ENCODE data around the gene CCNJL. TPM values are rescaled to one million over a fixed set of nuclear protein-coding genes. Genes with fewer than 3 reads are reported as not detected.

CCNJL gene
- total RNA-seq, 1 experiment from 2014 or later = 20.9 TPM

- Histone ChIP-seq H3K4me3 (ENCODE audit: insufficient read depth, low read depth, low read length) (no peak overlapping the region), H3K36me3 (replicated peaks; ENCODE audit: control insufficient read depth, insufficient read depth, low read length) (no peaks in the 10 kb centered on the region), H3K27me3 (ENCODE audit: control insufficient read depth, insufficient read depth, low read length) (no peaks in the 10 kb centered on the region)
- DNase-seq = no peak
Observed at GRCh38 chr5:160315968-160316367, 3.6 kb upstream of the CCNJL start.

DNA sequence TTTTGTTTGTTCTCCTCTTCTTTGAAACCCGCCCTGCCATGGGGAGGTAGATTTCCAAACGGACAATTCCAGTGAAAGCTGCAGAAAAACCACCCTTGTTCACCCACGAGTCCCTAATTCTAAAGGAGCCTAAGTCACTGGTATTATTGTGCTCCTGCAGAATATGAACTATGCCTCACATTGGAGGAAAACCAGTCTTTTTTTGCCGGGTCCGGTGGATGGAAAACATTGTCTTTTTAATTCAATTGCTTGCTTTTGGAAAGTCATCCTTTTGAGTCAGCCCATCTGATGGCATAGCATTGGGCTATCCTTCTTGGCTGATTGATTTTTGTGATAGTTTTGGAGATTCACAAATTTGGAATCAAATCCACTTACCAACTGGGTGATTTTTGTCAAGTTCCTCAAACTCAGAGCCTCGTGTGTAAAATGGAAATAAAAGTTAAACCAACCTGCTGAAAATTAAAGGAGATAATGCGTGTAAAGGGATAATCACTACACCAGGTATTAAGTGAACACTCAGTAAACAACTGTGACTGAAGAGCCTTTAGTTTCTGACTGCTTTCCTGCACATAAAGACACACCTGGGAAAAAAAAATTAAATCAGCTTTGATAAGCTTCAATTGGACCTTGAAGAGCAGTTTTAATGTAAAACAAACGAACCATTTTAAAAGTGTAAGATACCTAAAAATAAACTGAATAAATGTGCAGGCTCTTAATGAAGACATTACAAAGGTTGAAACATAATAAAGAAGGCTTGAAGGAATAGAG, 780 bp upstream of the CCNJL start:
- no peaks in the 10 kb centered on the region; the same call in 1 of the 2 replicates for H3K36me3 ChIP-seq (replicated peaks; ENCODE audit: control insufficient read depth, insufficient read depth, low read length)
- peak overlapping the region; percentile 86 for H3K4me3 ChIP-seq (ENCODE audit: insufficient read depth, low read depth, low read length)
- DNase-seq = no peak
- no peaks in the 10 kb centered on the region for H3K27me3 ChIP-seq (ENCODE audit: control insufficient read depth, insufficient read depth, low read length)

GRCh38 chr5:160311491-160312133, 752 bp downstream of the CCNJL start:
- Histone ChIP-seq H3K4me3 (ENCODE audit: insufficient read depth, low read depth, low read length) (peak overlapping the region; percentile 86), H3K27me3 (ENCODE audit: control insufficient read depth, insufficient read depth, low read length) (no peaks in the 10 kb centered on the region), H3K36me3 (replicated peaks; ENCODE audit: control insufficient read depth, insufficient read depth, low read length) (peaks cover 7% of the 10 kb centered on the region)
- peak; percentile 62 for DNase-seq

- Histone ChIP-seq H3K27me3 (ENCODE audit: control insufficient read depth, insufficient read depth, low read length) (no peaks in the 10 kb centered on the region), H3K4me3 (ENCODE audit: insufficient read depth, low read depth, low read length) (0 out of 2 replicates have a peak overlapping the region, but pooled peaks have one; percentile 86), H3K36me3 (replicated peaks; ENCODE audit: control insufficient read depth, insufficient read depth, low read length) (peaks cover 7% of the 10 kb centered on the region)
- peak; percentile 73 for DNase-seq
Observed at GRCh38 chr5:160310552-160311295, 1.6 kb downstream of the CCNJL start.

DNA sequence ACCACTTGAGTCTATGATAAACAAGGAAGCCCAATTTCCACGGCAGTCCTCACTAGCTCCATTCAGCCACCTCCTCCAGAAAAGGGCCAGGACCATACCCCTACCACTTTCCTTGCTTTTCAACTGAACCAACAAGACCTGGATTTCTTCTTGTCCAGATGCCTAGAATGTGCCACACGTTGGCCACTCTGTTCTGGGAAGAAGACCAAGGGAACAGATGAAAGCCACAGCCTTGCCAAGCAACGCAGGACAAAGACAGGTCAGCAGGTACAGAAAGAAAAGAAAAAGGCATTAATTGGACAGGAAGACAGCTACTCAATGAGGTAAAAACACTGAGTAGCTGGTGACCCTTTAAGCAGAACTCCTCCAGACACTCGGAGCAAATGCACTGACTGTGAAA, 2.2 kb downstream of the CCNJL start:
- H3K4me3 ChIP-seq (ENCODE audit: insufficient read depth, low read depth, low read length) = no peak overlapping the region
- no peak for DNase-seq
- H3K27me3 ChIP-seq (ENCODE audit: control insufficient read depth, insufficient read depth, low read length) = no peaks in the 10 kb centered on the region
- H3K36me3 ChIP-seq (replicated peaks; ENCODE audit: control insufficient read depth, insufficient read depth, low read length) = peaks cover 7% of the 10 kb centered on the region

DNA sequence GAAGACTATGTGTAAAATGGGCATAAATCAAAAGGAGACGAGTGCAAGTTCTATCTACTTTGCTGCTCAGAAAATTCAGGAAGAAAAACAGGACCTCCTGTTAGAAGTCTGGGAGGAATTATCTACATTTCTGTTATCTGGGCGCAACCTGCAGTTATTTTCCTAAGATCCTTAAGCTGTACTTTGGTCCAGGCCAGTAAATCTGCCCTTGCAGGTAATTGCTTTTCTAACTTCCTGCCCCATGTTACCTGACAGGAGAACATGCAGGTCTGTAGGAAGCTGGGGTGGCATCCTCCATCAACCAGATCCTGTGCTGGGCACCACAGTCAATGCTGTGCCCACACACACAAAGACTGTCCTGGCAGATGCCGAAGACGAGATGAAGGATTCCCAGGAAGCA, 5.7 kb downstream of the CCNJL start:
- no peak overlapping the region for H3K4me3 ChIP-seq (ENCODE audit: insufficient read depth, low read depth, low read length)
- H3K36me3 ChIP-seq (replicated peaks; ENCODE audit: control insufficient read depth, insufficient read depth, low read length) = peaks cover 13% of the 10 kb centered on the region
- no peaks in the 10 kb centered on the region for H3K27me3 ChIP-seq (ENCODE audit: control insufficient read depth, insufficient read depth, low read length)
- DNase-seq = no peak

GRCh38 chr5:160305319-160305718, 7.0 kb downstream of the CCNJL start:
- peaks cover 13% of the 10 kb centered on the region for H3K36me3 ChIP-seq (replicated peaks; ENCODE audit: control insufficient read depth, insufficient read depth, low read length)
- no peak for DNase-seq

GRCh38 chr5:160303690-160304089, 8.7 kb downstream of the CCNJL start:
- Histone ChIP-seq H3K36me3 (replicated peaks; ENCODE audit: control insufficient read depth, insufficient read depth, low read length) (peaks cover 13% of the 10 kb centered on the region), H3K4me3 (ENCODE audit: insufficient read depth, low read depth, low read length) (no peak overlapping the region), H3K27me3 (ENCODE audit: control insufficient read depth, insufficient read depth, low read length) (no peaks in the 10 kb centered on the region)
- no peak for DNase-seq

More at GRCh38 chr5:160305319-160305718, 7.0 kb downstream of the CCNJL start:
- Histone ChIP-seq H3K4me3 (ENCODE audit: insufficient read depth, low read depth, low read length) (no peak overlapping the region), H3K27me3 (ENCODE audit: control insufficient read depth, insufficient read depth, low read length) (no peaks in the 10 kb centered on the region)

DNA sequence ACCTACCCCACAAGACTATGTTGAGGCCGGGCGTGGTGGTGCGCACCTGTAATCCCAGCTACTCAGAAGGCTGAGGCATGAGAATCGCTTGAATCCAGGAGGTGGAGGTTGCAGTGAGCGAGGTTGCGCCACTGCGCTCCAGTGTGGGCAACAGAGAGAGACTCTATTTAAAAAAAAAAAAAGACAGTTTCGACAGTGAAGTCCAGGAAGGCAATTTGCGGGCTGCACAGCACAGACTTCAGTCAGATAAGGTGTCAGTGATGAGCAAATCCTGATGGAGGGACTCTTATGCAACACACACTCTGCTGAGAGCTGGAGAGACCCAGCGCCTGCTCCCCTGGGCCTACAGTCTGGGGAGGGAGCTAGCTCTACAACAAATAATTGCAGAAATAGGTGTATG, 14.2 kb downstream of the CCNJL start:
- no peak for DNase-seq
- Histone ChIP-seq H3K4me3 (ENCODE audit: insufficient read depth, low read depth, low read length) (no peak overlapping the region), H3K27me3 (ENCODE audit: control insufficient read depth, insufficient read depth, low read length) (no peaks in the 10 kb centered on the region)

DNA sequence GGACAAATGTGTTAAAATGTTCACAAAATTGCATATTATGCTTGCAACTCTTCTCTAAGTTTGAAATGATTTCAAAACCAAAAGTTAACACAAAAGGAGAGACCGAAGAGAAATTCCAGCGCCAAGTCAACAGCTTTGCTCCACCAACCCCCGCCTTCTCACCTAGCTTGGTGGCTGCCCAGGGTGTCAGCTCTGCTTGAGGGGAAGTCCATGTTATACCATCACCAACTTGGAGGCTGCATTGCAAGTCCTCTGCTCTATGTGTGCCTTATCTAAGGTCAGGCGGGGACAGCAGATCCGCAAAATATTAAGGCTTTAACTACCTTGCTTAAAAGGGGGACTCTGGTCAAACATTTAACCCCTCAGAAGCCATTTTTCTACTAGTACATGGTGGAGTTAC, 14.6 kb downstream of the CCNJL start:
- H3K27me3 ChIP-seq (ENCODE audit: control insufficient read depth, insufficient read depth, low read length) = no peaks in the 10 kb centered on the region
- DNase-seq = no peak
- no peak overlapping the region for H3K4me3 ChIP-seq (ENCODE audit: insufficient read depth, low read depth, low read length)
- H3K36me3 ChIP-seq (replicated peaks; ENCODE audit: control insufficient read depth, insufficient read depth, low read length) = no peaks in the 10 kb centered on the region; the same call in 1 of the 2 replicates

More for the DNA sequence above, 14.2 kb downstream of the CCNJL start:
- H3K36me3 ChIP-seq (replicated peaks; ENCODE audit: control insufficient read depth, insufficient read depth, low read length) = no peaks in the 10 kb centered on the region; the same call in 1 of the 2 replicates

DNA sequence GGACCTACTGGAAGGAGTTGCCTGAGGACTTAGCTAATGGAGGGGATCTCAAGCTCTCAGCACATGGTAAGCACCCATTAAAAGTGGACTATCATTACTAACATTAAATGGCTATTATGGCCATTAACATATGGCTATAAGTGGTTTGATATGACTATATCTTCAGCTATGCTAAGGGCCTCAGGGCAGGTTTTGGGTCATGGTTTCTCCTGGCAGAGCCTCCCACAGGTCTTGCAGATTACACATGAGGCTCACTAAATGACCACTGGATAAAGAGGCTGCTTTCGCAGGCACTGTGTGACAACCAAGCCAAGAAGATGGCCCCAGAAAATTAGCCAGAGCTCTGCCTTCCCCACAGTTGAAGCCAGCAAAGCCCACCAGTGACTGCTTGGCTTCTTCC, 15.4 kb downstream of the CCNJL start:
- Histone ChIP-seq H3K36me3 (replicated peaks; ENCODE audit: control insufficient read depth, insufficient read depth, low read length) (no peaks in the 10 kb centered on the region; the same call in 1 of the 2 replicates), H3K4me3 (ENCODE audit: insufficient read depth, low read depth, low read length) (no peak overlapping the region), H3K27me3 (ENCODE audit: control insufficient read depth, insufficient read depth, low read length) (no peaks in the 10 kb centered on the region)
- DNase-seq = no peak

DNA sequence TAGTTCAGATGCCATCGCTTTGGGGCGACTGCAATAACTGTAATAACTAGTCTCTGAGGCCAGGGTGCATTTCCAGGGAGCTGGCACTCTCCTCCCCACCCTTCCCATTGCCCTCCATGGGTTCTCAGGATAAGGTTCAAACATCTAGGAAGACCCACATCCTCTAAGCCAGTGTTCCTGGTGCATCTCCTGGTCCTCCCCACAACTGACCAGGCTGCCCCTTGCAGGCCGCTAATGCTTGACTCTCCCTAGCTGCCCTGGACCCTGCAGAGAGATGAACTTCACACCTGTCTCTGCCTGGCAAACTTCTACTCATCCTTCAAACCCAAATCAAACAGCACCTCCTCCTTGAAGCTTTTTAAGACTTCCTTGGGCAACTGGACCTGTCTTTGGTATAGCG, 15.9 kb downstream of the CCNJL start:
- no peaks in the 10 kb centered on the region; the same call in 1 of the 2 replicates for H3K36me3 ChIP-seq (replicated peaks; ENCODE audit: control insufficient read depth, insufficient read depth, low read length)
- no peaks in the 10 kb centered on the region for H3K27me3 ChIP-seq (ENCODE audit: control insufficient read depth, insufficient read depth, low read length)
- no peak overlapping the region for H3K4me3 ChIP-seq (ENCODE audit: insufficient read depth, low read depth, low read length)
- no peak for DNase-seq

DNA sequence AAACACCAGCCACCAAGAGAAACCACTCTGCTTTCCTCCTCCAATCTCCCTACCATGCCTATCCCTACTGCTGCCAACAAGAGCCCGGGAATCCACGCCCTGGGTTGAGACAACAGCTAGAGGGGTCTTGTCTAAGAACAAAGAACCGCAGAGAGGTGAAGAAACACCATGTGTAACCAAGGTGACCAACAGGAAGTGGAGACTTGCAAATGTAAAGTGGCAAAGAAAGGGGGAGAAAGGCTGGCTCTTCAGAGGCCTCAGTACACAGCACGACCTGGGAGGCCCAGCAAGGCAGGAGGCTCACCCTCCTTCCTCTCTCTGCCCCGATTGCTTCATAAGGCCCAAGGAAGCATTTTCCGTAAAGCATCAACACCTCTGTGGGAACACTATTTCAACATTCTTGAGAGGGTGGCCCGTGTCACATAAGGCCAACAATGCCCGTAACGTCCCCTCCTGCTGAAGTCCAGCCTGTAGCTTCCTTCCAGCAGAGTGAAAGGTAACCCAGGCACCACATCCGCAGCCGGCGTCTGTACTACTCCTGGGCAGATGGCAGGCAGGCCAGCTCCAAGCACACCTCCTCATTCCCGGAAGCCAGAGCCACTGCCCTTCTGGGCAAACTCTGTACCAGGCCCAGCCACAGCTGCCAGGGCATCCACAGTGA, 18.3 kb downstream of the CCNJL start:
- peak; percentile 49 for DNase-seq
- Histone ChIP-seq H3K27me3 (ENCODE audit: control insufficient read depth, insufficient read depth, low read length) (no peaks in the 10 kb centered on the region), H3K4me3 (ENCODE audit: insufficient read depth, low read depth, low read length) (no peak overlapping the region), H3K36me3 (replicated peaks; ENCODE audit: control insufficient read depth, insufficient read depth, low read length) (no peaks in the 10 kb centered on the region; the same call in 1 of the 2 replicates)

- no peaks in the 10 kb centered on the region for H3K27me3 ChIP-seq (ENCODE audit: control insufficient read depth, insufficient read depth, low read length)
- H3K36me3 ChIP-seq (replicated peaks; ENCODE audit: control insufficient read depth, insufficient read depth, low read length) = no peaks in the 10 kb centered on the region; the same call in 1 of the 2 replicates
- no peak overlapping the region for H3K4me3 ChIP-seq (ENCODE audit: insufficient read depth, low read depth, low read length)
- DNase-seq = no peak
Observed at GRCh38 chr5:160293386-160293785, 19.0 kb downstream of the CCNJL start.

All from H7 (cell line).